22Rv1 (cell line): ENCODE measurements around the gene OSBPL2.

Experiments
- CTCF ChIP-seq: fragments of 450-650 bp; IDR thresholded peaks from 2 replicates; pipeline ENCODE4 v1.5.1; 2017; ENCODE audit warnings: mild to moderate bottlenecking
- ZFX ChIP-seq: fragments of 450-650 bp; IDR thresholded peaks from 2 replicates; pipeline ENCODE4 v1.6.1; 2017; ENCODE audit warnings: antibody characterized with exemption, borderline replicate concordance

DNA sequence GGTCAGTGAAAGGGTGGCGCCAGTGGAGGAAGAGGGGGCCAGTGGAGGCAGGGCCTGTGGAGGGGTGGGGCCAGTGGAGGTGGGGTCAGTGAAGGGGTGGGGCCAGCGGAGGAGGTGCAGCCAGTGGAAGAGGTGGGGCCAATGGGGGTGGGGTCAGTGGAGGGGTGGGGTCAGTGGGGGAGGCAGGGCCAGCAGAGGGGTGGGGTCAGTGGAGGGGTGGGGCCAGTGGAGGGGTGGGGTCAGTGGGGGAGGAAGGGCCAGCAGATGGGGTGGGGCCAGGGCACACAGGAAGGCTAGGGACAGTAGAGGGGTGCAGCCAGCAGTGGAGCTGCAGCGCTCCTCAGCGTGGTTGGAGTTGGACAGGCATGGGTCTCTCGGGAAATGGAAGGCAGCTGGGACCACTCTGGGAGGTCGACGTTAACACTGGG lies 83.2 kb downstream of the OSBPL2 start:
- no peak for TF ChIP-seq CTCF
- TF ChIP-seq ZFX, result no peak
